WTC11 (cell line): ENCODE measurements around the gene TIMM22. TPM values are rescaled to one million over a fixed set of nuclear protein-coding genes. Genes with fewer than 3 reads are reported as not detected.

Experiments
- ATAC-seq: fragments of 200-7000 bp; cut with Tn5 transposase; 2 replicates; pipeline ENCODE4 v1.10.0; 2021; ENCODE audit warnings: mild to moderate bottlenecking, moderate library complexity
- CTCF ChIA-PET: fragments of 300-600 bp; sonication (Branson Sonifier 250); formaldehyde crosslinking; loops from one replicate; lab custom pipeline; 2021; ENCODE audit warnings: antibody characterized with exemption; lab: Charles Lee
- POLR2A ChIA-PET: fragments of 350-600 bp; sonication (Branson Sonifier 250); formaldehyde crosslinking; loops from one replicate; lab custom pipeline; 2021; ENCODE audit warnings: antibody characterized with exemption; lab: Charles Lee
- DNase-seq: peaks from one replicate; pipeline ENCODE4 v3.0.0; 2021; ENCODE audit warnings: low spot score
- H3K27ac Mint-ChIP-seq: 2 replicates; pipeline ENCODE4 v1.8.0; 2021; ENCODE audit warnings: mixed read lengths
- H3K27me3 Mint-ChIP-seq: 2 replicates; pipeline ENCODE4 v1.8.0; 2021; ENCODE audit warnings: low read depth, mild to moderate bottlenecking, moderate library complexity, mixed read lengths
- H3K36me3 Mint-ChIP-seq: 2 replicates; pipeline ENCODE4 v1.8.0; 2021; ENCODE audit warnings: mixed read lengths
- H3K4me1 Mint-ChIP-seq: 2 replicates; pipeline ENCODE4 v1.8.0; 2022; ENCODE audit warnings: mixed read lengths
- H3K4me3 Mint-ChIP-seq: 2 replicates; pipeline ENCODE4 v1.8.0; 2021; ENCODE audit warnings: mild to moderate bottlenecking, moderate library complexity, mixed read lengths
- H3K9me3 Mint-ChIP-seq: 2 replicates; pipeline ENCODE4 v1.8.0; 2021; ENCODE audit warnings: mixed read lengths
- ATF2 ChIP-seq: sonication (generic); formaldehyde crosslinking; IDR thresholded peaks from 2 replicates; pipeline ENCODE4 v1.8.1; 2022; ENCODE audit warnings: low read depth, missing genetic modification reagents, borderline replicate concordance
- CTCF ChIP-seq: fragments of 200-600 bp; IDR thresholded peaks from 2 replicates; pipeline ENCODE4 v1.8.0; 2022; ENCODE audit warnings: antibody characterized with exemption
- IRF2 ChIP-seq: sonication (generic); formaldehyde crosslinking; IDR thresholded peaks from 2 replicates; pipeline ENCODE4 v1.8.0; 2022; ENCODE audit warnings: low read depth, missing genetic modification reagents, borderline replicate concordance
- KAT7 ChIP-seq: sonication (generic); formaldehyde crosslinking; IDR thresholded peaks from 2 replicates; pipeline ENCODE4 v1.8.1; 2023; ENCODE audit warnings: missing genetic modification reagents, mild to moderate bottlenecking, borderline replicate concordance
- NFATC4 ChIP-seq: fragments of 250-450 bp; sonication (Bioruptor Pico); IDR thresholded peaks from 2 replicates; pipeline ENCODE4 v1.9.0; 2021; ENCODE audit warnings: mild to moderate bottlenecking
- OVOL2 ChIP-seq: fragments of 250-450 bp; sonication (Bioruptor Pico); IDR thresholded peaks from 2 replicates; pipeline ENCODE4 v1.9.0; 2021; ENCODE audit warnings: mild to moderate bottlenecking, borderline replicate concordance
- RORB ChIP-seq: fragments of 250-450 bp; sonication (Bioruptor Pico); IDR thresholded peaks from 2 replicates; pipeline ENCODE4 v1.9.0; 2021; ENCODE audit warnings: mild to moderate bottlenecking
- TCF7 ChIP-seq: sonication (generic); formaldehyde crosslinking; IDR thresholded peaks from 2 replicates; pipeline ENCODE4 v1.8.0; 2022; ENCODE audit warnings: mild to moderate bottlenecking, low read depth, missing genetic modification reagents, moderate library complexity
- ZBTB21 ChIP-seq: sonication (generic); formaldehyde crosslinking; IDR thresholded peaks from 2 replicates; pipeline ENCODE4 v1.8.1; 2023; ENCODE audit warnings: mild to moderate bottlenecking, missing genetic modification reagents, borderline replicate concordance
- ZNF396 ChIP-seq: fragments of 250-450 bp; sonication (Bioruptor Pico); IDR thresholded peaks from 2 replicates; pipeline ENCODE4 v1.8.0; 2021; ENCODE audit warnings: mild to moderate bottlenecking, moderate library complexity, borderline replicate concordance
- ZNF416 ChIP-seq: fragments of 250-450 bp; sonication (Bioruptor Pico); IDR thresholded peaks from 2 replicates; pipeline ENCODE4 v1.9.0; 2021; ENCODE audit warnings: mild to moderate bottlenecking, inconsistent platforms
- ZNF425 ChIP-seq: fragments of 250-450 bp; sonication (Bioruptor Pico); conservative IDR thresholded peaks from 2 replicates; pipeline ENCODE4 v1.9.0; 2021; ENCODE audit warnings: mild to moderate bottlenecking
- total RNA-seq: library from RNA; stranded (reverse); gene quantifications from 3 replicates; pipeline ENCODE4 v1.2.3, GENCODE V29; 2021
- TF ChIP-seq, protein P1 (sequence below): sonication (generic); formaldehyde crosslinking; IDR thresholded peaks from 2 replicates; pipeline ENCODE4 v1.8.1; 2023; ENCODE audit warnings: mild to moderate bottlenecking, missing genetic modification reagents
- TF ChIP-seq, protein P2 (sequence below): sonication (generic); formaldehyde crosslinking; IDR thresholded peaks from 2 replicates; pipeline ENCODE4 v1.8.0; 2022; ENCODE audit warnings: mild to moderate bottlenecking, missing genetic modification reagents
- TF ChIP-seq, protein P3 (sequence below): sonication (generic); formaldehyde crosslinking; IDR thresholded peaks from 2 replicates; pipeline ENCODE4 v1.8.0; 2022; ENCODE audit warnings: mild to moderate bottlenecking, missing genetic modification reagents
- TF ChIP-seq, protein P4 (sequence below): fragments of 250-450 bp; sonication (Bioruptor Pico); IDR thresholded peaks from 2 replicates; pipeline ENCODE4 v1.9.0; 2021; ENCODE audit warnings: moderate library complexity, mild to moderate bottlenecking, inconsistent platforms, borderline replicate concordance
- TF ChIP-seq, protein P5 (sequence below): sonication (generic); formaldehyde crosslinking; IDR thresholded peaks from 2 replicates; pipeline ENCODE4 v1.8.0; 2023; ENCODE audit warnings: missing genetic modification reagents
- TF ChIP-seq, protein P6 (sequence below): sonication (generic); formaldehyde crosslinking; IDR thresholded peaks from 2 replicates; pipeline ENCODE4 v1.8.1; 2022; ENCODE audit warnings: mild to moderate bottlenecking, moderate library complexity, missing genetic modification reagents
- TF ChIP-seq, protein P7 (sequence below): sonication (generic); formaldehyde crosslinking; IDR thresholded peaks from 2 replicates; pipeline ENCODE4 v1.8.0; 2022; ENCODE audit warnings: mild to moderate bottlenecking, missing genetic modification reagents
- TF ChIP-seq, protein P8 (sequence below): sonication (generic); formaldehyde crosslinking; conservative IDR thresholded peaks from 2 replicates; pipeline ENCODE4 v1.8.1; 2022; ENCODE audit warnings: mild to moderate bottlenecking, missing genetic modification reagents

TIMM22 gene
- total RNA-seq, 1 experiment from 2014 or later: 18.0 TPM

DNA sequence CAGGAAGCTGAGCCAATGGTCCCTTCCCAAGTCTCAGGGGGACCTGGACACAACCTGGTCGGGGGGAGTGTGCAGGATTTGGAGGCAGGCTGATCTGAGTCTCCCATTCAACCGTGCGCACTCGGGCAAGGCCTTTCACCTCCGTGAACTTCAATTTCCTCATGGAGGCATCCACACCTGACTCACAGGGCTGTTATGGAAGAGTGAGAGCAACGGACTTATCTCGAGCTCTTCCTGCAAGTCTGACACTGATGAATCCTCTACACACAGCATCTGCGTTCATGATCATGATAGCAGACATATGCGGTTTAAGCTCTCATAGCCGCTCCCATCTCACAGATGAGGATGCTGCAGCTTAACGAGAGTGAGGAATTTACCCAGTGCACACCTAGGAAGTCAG, 21.6 kb downstream of the TIMM22 start:
- ChIA-PET POLR2A (no interaction called here), CTCF (interaction anchor here (1.1 to 1.2 kb wide), 2 partner anchors 38 to 40 kb away, joined by 5 to 6 read pairs; no protein-coding TSS in a partner anchor)

GRCh38 chr17:1019451-1019850, 22.5 kb downstream of the TIMM22 start:
- ChIA-PET CTCF (interaction anchor here (1.4 kb wide), 1 partner anchor 37 kb away, joined by 5 read pairs; no protein-coding TSS in a partner anchor), POLR2A (no interaction called here)
- no peak overlapping the region for H3K4me3 Mint-ChIP-seq
- H3K4me1 Mint-ChIP-seq: no peaks in the 10 kb centered on the region
- H3K27me3 Mint-ChIP-seq: no peaks in the 10 kb centered on the region
- ATAC-seq (no peak), DNase-seq (no peak)
- H3K27ac Mint-ChIP-seq: peak overlapping the region; percentile 35; the same call in 1 of the 2 replicates
- TF ChIP-seq, protein P1, sequence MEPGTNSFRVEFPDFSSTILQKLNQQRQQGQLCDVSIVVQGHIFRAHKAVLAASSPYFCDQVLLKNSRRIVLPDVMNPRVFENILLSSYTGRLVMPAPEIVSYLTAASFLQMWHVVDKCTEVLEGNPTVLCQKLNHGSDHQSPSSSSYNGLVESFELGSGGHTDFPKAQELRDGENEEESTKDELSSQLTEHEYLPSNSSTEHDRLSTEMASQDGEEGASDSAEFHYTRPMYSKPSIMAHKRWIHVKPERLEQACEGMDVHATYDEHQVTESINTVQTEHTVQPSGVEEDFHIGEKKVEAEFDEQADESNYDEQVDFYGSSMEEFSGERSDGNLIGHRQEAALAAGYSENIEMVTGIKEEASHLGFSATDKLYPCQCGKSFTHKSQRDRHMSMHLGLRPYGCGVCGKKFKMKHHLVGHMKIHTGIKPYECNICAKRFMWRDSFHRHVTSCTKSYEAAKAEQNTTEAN (CRISPR knock-in tag): no peak
- TF ChIP-seq RORB (CRISPR knock-in tag): no peak
- TF ChIP-seq ATF2 (CRISPR knock-in tag): no peak
- TF ChIP-seq NFATC4 (CRISPR knock-in tag): no peak
- TF ChIP-seq TCF7 (CRISPR knock-in tag): no peak
- TF ChIP-seq, protein P2, sequence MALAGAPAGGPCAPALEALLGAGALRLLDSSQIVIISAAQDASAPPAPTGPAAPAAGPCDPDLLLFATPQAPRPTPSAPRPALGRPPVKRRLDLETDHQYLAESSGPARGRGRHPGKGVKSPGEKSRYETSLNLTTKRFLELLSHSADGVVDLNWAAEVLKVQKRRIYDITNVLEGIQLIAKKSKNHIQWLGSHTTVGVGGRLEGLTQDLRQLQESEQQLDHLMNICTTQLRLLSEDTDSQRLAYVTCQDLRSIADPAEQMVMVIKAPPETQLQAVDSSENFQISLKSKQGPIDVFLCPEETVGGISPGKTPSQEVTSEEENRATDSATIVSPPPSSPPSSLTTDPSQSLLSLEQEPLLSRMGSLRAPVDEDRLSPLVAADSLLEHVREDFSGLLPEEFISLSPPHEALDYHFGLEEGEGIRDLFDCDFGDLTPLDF (CRISPR knock-in tag): no peak
- TF ChIP-seq CTCF: no peak
- H3K36me3 Mint-ChIP-seq: no peaks in the 10 kb centered on the region
- H3K9me3 Mint-ChIP-seq: no peaks in the 10 kb centered on the region

More for the DNA sequence above, 21.6 kb downstream of the TIMM22 start:
- Mint-ChIP-seq H3K4me1 (no peaks in the 10 kb centered on the region), H3K27ac (no peak overlapping the region), H3K4me3 (no peak overlapping the region), H3K27me3 (no peaks in the 10 kb centered on the region), H3K9me3 (no peaks in the 10 kb centered on the region), H3K36me3 (no peaks in the 10 kb centered on the region)
- no peak for ATAC-seq
- no peak for TF ChIP-seq ZNF416 (CRISPR knock-in tag)
- TF ChIP-seq, protein P3, sequence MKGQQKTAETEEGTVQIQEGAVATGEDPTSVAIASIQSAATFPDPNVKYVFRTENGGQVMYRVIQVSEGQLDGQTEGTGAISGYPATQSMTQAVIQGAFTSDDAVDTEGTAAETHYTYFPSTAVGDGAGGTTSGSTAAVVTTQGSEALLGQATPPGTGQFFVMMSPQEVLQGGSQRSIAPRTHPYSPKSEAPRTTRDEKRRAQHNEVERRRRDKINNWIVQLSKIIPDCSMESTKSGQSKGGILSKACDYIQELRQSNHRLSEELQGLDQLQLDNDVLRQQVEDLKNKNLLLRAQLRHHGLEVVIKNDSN (CRISPR knock-in tag): no peak
- no peak for DNase-seq

- POLR2A ChIA-PET: no interaction called here
- TF ChIP-seq OVOL2 (CRISPR knock-in tag) (no peak), KAT7 (CRISPR knock-in tag) (no peak), ZNF396 (CRISPR knock-in tag) (no peak), ZNF425 (CRISPR knock-in tag) (no peak), IRF2 (CRISPR knock-in tag) (no peak), ZBTB21 (CRISPR knock-in tag) (no peak)
- TF ChIP-seq, protein P4, sequence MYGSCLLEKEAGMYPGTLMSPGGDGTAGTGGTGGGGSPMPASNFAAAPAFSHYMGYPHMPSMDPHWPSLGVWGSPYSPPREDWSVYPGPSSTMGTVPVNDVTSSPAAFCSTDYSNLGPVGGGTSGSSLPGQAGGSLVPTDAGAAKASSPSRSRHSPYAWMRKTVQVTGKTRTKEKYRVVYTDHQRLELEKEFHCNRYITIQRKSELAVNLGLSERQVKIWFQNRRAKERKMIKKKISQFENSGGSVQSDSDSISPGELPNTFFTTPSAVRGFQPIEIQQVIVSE: no peak
- TF ChIP-seq, protein P5, sequence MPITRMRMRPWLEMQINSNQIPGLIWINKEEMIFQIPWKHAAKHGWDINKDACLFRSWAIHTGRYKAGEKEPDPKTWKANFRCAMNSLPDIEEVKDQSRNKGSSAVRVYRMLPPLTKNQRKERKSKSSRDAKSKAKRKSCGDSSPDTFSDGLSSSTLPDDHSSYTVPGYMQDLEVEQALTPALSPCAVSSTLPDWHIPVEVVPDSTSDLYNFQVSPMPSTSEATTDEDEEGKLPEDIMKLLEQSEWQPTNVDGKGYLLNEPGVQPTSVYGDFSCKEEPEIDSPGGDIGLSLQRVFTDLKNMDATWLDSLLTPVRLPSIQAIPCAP: no peak
- TF ChIP-seq, protein P6, sequence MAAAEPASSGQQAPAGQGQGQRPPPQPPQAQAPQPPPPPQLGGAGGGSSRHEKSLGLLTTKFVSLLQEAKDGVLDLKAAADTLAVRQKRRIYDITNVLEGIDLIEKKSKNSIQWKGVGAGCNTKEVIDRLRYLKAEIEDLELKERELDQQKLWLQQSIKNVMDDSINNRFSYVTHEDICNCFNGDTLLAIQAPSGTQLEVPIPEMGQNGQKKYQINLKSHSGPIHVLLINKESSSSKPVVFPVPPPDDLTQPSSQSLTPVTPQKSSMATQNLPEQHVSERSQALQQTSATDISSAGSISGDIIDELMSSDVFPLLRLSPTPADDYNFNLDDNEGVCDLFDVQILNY (CRISPR knock-in tag): no peak
- TF ChIP-seq, protein P7, sequence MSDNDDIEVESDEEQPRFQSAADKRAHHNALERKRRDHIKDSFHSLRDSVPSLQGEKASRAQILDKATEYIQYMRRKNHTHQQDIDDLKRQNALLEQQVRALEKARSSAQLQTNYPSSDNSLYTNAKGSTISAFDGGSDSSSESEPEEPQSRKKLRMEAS (CRISPR knock-in tag): no peak
- TF ChIP-seq, protein P8, sequence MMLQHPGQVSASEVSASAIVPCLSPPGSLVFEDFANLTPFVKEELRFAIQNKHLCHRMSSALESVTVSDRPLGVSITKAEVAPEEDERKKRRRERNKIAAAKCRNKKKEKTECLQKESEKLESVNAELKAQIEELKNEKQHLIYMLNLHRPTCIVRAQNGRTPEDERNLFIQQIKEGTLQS (CRISPR knock-in tag): no peak
These were observed 24.2 kb downstream of the TIMM22 start for GRCh38 chr17:1021147-1021546.

More at GRCh38 chr17:1021147-1021546, 24.2 kb downstream of the TIMM22 start:
- ATAC-seq: no peak
- CTCF ChIA-PET: interaction anchor here (3.1 kb wide), 1 partner anchor 35 kb away, joined by 14 read pairs; no protein-coding TSS in a partner anchor
- Mint-ChIP-seq H3K27ac (no peak overlapping the region), H3K27me3 (no peaks in the 10 kb centered on the region), H3K36me3 (no peaks in the 10 kb centered on the region), H3K4me1 (no peaks in the 10 kb centered on the region), H3K9me3 (no peaks in the 10 kb centered on the region), H3K4me3 (no peak overlapping the region)
- DNase-seq: no peak
